HG03460 (cell line): Measurements from ENCODE around the gene POLE2.
"Not testable (repeated sequence)": the region's sequence is repeated elsewhere in the genome, so short reads cannot be mapped to it uniquely, and the experiment has no call there.

Experiments
- ATAC-seq: cut with Tn5 transposase; IDR thresholded peaks from one replicate; pipeline ENCODE4 v1.9.1; 2021; ENCODE audit not compliant: unreplicated experiment

Gene POLE2

DNA sequence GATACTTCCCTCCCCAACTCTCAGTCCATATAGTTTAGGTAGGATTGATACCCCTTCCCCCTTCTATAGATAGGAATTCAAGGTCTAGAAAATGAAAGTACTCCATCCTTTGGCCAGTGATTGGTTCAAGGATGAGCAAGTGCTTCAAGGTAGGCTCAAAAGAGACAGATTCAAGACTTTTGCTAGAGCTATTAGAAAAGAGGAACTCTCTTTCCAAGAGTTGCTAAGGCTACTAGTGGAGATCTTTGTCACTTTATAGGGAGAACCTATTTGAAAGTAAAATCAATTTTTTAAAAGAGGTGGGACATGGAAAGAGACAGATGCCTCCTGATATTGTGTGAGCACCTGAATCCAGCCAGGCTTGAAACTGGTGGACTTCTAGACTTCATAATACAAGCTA, 17.5 kb downstream of the POLE2 start:
- no peak for ATAC-seq

DNA sequence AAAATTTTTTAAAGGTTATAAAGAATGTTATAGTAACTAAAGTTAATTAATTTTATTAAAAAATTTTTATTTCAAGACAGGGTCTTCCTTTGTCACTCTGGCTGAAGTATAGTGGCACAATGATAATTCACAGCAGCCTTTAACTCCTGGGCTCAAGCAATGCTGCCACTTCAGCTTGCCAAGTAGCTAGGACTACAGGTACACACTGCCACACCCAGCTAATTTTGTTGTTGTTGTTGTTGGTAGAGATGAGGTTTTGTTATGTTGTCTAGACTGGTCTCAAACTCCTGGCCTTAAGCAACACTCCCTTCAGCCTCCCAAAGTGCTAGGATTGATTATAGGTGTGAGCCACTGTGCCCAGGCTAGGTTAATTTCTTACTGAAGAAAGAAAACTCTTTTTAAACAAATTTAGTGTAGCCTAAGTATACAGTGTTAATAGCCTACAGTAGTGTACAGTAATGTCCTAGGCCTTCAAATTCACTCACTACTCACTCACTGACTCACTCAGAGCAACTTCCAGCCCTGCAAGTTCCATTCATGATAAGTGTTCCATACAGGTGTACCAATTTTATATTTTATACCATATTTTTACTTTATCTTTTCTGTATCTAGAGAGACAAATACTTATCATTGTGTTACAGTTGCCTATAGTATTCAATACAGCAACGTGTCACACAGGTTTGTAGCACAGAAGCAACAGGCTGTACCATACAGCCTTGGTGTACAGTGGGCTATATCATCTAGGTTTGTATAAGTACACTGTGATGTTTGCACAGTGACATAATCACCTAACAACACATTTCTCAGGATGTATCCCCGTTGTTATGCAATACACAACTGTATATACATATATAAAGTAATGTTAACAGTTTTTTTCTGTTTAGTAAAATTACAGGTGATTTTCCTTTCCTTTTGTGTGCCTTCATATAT, 28.2 kb downstream of the POLE2 start:
- no peak for ATAC-seq

DNA sequence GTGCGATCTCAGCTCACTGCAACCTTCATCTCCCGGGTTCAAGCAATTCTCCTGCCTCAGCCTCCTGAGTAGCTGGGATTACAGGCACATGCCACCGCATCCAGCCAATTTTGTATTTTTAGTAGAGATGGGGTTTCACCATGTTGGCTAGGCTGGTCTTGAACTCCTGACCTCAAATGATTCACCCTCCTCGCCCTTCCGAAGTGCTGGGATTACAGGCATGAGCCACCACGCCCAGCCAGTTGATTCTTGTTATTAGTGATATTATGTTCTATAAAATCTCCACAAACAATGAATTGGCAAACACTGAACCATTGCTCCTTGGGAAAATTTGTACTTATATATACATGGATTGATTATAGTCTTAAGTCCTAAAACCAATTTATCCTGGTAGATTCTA, 30.5 kb downstream of the POLE2 start:
- not testable (repeated sequence) for ATAC-seq

DNA sequence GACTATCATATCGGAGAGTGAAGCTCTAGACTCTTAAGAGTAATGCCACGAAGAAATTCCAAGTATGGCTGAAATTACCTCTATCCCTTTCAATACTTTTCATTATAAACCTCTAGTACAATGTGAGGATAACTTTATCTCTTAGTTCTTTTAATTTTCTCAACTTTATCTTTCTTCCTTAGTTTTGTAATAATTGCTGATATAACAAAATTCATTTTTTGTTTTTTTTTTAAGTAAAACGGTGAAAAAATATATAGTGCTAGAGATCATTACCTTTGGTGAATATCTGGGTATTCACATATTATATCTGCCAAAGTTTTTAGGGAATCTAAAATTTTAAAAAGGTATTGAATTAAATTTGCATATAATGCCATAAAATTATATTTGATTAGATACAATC, 33.5 kb downstream of the POLE2 start:
- no peak for ATAC-seq

DNA sequence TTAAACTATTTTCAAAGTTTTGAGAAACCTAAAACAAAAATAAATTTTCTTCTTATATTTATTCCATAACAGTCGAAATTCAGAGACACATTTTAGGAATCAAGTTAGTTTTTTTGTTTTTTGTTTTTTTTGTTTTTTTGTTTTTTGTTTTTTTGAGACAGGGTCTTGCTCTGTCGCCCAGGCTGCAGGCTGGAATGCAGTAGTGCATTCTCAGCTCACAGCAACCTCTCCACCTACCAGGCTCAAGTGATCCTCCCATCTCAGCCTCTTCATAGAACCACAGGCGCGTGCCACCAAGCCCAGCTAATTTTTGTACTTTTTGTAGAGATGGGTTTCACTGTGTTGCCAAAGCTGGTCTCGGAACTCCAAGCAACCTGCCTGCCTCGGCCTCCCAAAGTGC, 34.5 kb downstream of the POLE2 start:
- no peak for ATAC-seq

DNA sequence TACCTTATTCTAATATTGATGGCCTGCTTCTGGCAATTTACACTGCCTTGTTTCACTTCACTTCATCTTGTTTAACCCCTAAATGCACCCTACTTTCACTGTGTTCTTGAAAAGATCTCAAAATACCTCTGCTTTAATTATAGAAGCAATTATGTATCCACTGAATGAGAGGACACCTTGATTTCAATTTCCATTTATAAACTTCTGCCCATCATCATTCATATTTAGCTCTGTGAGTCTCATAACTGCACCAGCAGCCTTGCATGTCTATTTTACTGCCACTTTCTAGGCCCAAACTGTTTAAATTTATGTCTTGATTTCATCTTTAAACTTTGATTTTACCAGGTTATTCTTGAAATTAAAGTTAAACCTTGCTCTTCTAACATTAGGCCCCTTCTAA, 45.9 kb downstream of the POLE2 start:
- ATAC-seq: no peak

DNA sequence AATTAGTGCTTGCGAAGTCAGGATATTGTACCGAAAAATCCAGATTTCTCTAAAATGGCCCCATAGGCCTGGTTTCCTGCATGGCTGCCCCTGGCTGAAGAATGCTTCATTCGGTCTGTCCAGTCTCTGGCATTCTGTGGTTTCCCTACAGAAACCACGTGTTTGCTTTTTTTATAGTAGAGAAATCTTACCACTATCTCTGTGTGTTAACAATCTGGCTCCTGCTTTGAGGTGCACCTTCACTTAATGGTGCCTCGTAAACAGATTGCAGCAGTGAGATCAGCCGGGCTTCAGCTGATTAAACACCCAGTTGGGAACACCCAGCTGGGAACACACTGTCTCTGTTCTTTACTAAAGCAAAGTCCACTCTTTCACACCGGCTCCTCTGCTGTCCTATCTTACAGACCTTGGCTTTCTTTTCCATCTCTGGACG, 46.3 kb downstream of the POLE2 start:
- no peak for ATAC-seq

DNA sequence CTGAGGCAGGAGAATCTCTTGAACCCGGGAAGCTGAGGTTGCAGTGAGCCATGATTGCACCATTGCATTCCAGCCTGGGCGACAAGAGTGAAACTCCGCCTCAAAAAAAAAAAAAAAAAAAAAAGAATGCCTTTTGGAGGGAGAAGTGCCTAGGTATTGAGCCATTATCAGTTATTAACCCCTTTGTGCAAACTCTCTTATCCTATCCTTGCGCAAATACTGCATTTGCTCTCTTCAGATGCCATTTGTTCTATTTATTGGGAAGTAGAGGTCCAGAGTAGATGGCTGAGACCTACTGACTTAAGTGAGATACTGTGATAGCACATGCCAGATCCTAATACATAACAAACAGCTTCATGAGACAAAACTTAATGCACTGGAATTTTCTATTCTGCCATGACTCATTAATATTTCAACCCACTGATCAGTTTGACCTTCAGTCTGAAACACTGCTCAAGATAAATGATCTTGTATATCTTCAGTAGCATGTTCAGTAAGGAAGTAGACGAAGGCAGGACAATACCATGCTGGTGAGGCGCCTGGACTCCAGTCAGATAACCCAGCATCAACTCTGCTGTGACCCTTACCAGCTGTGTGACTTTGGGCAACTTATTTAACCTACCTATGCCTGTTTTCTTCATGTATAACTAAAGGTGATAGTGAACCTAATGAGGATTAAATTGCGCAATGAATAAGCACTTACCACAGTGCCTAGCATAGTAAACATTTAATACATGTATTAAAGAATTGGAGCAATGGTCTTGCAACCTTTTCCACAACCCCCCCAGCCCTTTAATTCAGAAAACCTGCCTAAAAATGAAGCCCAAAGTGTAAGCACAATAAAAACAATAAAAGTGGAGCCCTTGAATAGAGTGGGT, 47.2 kb downstream of the POLE2 start:
- no peak for ATAC-seq

DNA sequence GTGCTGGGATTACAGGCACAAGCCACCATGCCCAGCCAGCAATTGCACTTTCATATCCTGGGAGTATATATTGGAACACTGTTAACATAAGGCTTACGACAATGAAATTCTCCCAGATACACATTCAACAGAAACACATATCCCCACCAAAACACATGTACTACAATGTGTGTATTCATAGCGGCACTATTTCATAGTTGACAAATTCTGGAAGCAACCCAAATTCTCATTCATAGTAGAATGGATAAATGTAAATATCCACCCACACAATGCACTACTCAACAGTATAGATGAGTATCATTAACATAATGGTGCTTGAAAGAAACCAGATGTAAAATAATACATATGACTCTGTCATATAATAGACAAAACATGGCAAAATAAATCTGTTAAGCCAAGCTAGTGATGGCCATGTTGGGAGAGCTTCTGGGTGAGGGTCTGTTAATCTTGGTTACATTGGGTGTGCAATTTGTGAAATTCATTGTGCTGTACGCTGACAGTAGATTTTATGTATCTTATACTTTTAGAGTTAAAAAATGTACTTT, 50.4 kb downstream of the POLE2 start:
- ATAC-seq: no peak

DNA sequence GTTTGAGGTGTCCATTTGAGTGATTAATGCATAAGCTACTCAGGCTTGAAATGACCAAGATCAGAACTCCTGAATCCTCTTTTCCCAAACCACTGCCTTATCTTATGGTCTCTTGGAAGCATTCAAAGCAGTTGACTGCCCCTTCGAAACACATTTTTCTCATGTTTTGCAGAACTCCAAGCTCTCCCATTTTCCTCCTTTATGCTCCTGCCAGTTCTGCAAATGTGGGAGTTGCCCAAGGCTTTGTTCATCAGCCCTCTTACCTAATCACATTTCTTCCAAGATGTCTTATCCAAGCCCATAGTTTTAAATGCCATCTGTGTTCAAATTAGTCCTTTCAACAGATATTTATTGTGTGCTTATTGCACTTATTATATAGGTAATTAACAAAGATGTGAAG, 51.1 kb downstream of the POLE2 start:
- ATAC-seq: no peak

DNA sequence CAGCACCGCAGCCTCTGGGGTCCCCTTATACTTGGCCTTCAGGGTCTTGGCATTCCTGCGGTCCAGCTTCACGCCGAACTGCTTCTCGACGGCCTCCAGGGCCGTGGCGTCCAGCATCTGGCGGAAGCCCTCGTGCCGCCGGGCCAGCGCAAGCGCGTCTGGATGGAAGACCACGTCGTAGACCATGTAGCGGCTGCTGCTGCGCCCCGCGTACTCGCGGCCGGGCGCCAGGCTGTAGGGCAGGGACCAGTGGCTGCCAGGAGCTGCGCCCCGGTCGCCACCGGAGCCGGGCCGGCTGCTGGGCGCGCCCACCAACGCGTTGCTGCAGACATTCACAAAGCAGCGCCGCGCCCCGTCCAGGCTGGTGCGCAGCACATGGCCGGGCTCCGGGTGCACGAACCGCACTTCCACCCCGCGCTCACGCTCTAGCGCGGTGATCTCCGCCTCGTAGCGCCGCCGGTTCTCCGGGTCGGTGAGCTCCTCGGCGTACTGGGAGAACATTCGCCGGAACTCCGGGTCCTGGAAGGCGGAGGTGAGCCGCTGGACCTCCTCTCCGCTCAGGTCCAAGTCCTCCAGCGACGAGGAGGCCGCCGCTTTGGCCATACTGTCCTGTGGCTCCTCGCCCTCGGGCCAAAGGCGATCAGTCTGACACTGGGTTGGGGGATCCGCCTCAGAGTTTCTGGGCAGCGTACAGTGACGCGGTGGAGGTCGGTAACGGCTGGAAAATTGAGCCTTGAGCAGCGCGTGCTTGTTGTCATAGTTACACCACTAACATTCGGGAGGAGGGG, 53.3 kb downstream of the POLE2 start, which contains the start of gene DNAAF2:
TSS of gene DNAAF2 (minus strand) at position 698 of the 788 bp plus-strand sequence. CDS start at position 603, 95 bp downstream.
- peak; percentile 30 for ATAC-seq

DNA sequence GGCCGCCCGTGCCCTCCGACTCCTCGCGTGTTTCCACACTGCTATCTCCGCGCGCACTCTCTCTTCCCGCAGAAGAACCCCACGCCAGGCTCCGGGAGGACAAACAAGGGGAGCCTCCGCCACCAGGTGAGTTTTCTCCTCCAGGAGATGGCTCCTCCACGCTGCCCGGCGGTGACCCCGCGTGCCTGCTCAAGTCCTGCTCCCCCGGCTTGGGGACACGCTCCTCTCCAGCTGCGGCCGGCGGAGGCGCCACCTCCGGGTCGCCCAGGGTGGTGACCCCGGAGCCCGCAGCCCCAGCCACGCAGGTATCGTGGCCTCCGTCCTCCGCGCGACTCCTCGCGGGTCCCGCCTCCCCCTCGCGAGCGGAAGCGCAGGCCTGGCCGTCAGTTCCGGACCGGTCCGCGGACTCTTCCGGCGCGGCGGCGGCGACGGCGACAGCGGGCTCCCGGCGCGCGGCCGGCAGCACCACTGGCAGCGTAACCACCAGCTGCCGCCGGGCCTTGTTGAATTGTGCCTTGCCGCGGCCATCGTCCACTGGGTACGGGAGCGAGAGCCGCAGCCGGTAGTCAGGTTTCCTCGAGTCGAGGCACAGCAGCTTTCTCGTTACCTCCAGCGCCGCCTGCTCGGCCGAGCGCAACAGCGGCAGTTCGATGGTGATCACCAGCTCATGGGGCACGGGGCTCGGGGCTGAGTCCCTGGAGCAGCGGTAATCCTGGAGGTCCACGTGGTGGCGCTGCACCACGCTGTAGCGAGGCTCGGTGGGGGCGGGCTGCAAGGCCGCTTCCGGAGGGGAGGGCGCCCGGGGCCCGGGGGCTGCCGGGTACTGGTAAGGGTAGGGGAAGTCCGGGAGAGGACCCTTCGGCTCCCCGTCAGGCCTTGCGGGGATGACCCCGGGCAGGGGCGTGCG, 54.1 kb downstream of the POLE2 start:
- ATAC-seq: peak; percentile 78

DNA sequence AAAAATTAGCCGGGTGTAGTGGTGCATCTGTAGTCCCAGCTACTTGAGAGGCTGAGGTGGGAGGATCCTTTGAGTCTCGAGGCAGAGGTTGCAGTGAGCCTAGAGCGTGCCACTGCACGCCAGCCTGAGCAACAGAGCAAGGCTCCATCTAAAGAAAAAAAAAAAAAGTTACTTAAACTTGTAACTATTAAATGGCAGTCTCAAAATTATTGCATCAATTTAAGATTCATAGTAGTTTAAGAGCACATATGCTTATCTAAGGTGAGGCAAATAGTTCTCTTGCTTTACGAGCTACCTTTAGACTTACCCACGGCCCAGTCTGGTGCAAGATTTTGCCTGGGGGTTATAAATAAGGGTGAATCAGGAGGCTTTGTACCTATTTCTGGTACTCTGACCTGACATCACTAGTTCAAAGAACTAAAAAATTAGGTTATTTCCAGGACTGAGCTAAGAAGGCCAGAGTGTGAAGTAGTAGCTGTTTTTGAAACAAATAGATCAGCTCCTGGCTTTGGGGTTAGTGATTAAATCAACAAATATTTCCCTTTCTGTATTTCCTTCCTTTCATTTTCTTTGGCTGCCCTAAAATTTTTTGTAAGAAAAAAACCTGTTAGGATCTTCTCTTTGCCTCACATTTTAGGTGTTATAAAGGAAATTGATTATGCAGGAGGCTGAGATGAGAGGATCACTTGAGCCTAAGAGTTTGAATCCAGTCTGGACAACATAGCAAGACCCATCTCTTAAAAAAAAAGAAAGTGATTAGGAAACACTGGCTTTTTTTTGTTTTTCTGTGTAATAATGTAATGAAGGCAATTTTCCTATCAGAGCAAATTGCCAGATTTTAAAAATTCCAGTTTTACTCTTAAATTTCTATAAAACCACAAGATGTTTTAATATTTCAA, 63.8 kb downstream of the POLE2 start:
- ATAC-seq: no peak

DNA sequence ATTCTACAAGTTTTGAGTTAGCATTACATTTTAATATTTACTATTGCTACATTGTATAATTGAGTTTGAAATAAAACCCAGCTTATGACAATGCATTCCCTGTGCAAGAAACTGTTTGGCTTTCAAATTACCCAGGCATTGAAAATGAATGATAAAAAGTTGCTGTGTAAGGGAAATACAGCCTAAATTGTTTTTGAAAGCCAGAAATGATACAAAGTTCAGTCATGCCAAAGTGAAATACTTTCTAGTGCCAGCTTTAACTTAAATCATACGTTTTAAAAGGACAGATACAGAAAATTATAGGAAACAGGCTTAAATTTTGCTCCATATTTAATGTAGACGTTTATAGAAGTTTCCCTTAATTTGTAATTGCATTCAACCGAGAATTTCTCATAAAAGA, 64.6 kb downstream of the POLE2 start:
- no peak for ATAC-seq

DNA sequence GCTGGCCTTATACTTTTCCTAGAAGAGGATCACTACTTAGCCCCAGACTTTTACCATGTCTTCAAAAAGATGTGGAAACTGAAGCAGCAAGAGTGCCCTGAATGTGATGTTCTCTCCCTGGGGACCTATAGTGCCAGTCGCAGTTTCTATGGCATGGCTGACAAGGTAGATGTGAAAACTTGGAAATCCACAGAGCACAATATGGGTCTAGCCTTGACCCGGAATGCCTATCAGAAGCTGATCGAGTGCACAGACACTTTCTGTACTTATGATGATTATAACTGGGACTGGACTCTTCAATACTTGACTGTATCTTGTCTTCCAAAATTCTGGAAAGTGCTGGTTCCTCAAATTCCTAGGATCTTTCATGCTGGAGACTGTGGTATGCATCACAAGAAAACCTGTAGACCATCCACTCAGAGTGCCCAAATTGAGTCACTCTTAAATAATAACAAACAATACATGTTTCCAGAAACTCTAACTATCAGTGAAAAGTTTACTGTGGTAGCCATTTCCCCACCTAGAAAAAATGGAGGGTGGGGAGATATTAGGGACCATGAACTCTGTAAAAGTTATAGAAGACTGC, 65.9 kb downstream of the POLE2 start:
- no peak for ATAC-seq

DNA sequence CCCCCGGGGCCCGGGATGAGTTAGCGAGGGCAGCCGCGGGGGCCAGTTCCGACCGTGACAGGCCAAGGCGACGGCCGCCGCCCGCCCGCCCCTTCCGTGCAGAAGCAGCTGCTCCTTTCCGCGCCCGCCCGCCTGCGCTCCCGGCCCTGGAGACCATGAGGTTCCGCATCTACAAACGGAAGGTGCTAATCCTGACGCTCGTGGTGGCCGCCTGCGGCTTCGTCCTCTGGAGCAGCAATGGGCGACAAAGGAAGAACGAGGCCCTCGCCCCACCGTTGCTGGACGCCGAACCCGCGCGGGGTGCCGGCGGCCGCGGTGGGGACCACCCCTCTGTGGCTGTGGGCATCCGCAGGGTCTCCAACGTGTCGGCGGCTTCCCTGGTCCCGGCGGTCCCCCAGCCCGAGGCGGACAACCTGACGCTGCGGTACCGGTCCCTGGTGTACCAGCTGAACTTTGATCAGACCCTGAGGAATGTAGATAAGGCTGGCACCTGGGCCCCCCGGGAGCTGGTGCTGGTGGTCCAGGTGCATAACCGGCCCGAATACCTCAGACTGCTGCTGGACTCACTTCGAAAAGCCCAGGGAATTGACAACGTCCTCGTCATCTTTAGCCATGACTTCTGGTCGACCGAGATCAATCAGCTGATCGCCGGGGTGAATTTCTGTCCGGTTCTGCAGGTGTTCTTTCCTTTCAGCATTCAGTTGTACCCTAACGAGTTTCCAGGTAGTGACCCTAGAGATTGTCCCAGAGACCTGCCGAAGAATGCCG, 66.7 kb downstream of the POLE2 start:
- peak; percentile 30 for ATAC-seq
